RWPE2 (cell line): ENCODE measurements around the gene DLG2.

Experiments used
- ATAC-seq: fragments of 200-7000 bp; cut with Tn5 transposase; 3 replicates; pipeline ENCODE4 v1.9.1; 2021; ENCODE audit warnings: low read depth
- DNase-seq: peaks from one replicate; pipeline ENCODE4 v3.0.0-alpha.2; 2020; ENCODE audit warnings: low spot score
- H3K27ac ChIP-seq: fragments of 450-650 bp; 2 replicates; pipeline ENCODE4 v1.5.1; 2017; ENCODE audit warnings: mild to moderate bottlenecking; ENCODE audit not compliant: poor library complexity, severe bottlenecking
- H3K27me3 ChIP-seq: fragments of 250-450 bp; sonication (Bioruptor Pico); 2 replicates; pipeline ENCODE4 v1.5.1; 2021; ENCODE audit warnings: mild to moderate bottlenecking, moderate library complexity; ENCODE audit not compliant: insufficient read depth, poor library complexity, severe bottlenecking
- H3K36me3 ChIP-seq: fragments of 250-450 bp; sonication (Bioruptor Pico); 2 replicates; pipeline ENCODE4 v1.5.1; 2020; ENCODE audit warnings: low read depth, mild to moderate bottlenecking, moderate library complexity
- H3K4me1 ChIP-seq: fragments of 250-450 bp; sonication (Bioruptor Pico); 2 replicates; pipeline ENCODE4 v1.5.1; 2021; ENCODE audit warnings: mild to moderate bottlenecking, moderate library complexity; ENCODE audit not compliant: insufficient read depth, poor library complexity, severe bottlenecking
- H3K4me3 ChIP-seq: fragments of 250-450 bp; sonication (Bioruptor Pico); 2 replicates; pipeline ENCODE4 v1.5.1; 2021; ENCODE audit warnings: mild to moderate bottlenecking, moderate library complexity; ENCODE audit not compliant: severe bottlenecking
- H3K9me3 ChIP-seq: fragments of 250-450 bp; sonication (Bioruptor Pico); 2 replicates; pipeline ENCODE4 v1.5.1; 2021; ENCODE audit warnings: mild to moderate bottlenecking, moderate library complexity; ENCODE audit not compliant: severe bottlenecking
- CTCF ChIP-seq: fragments of 450-650 bp; IDR thresholded peaks from one replicate; pipeline ENCODE4 v1.5.1; 2017; ENCODE audit warnings: mild to moderate bottlenecking, moderate library complexity; ENCODE audit not compliant: poor library complexity, severe bottlenecking

The DLG2 gene

DNA sequence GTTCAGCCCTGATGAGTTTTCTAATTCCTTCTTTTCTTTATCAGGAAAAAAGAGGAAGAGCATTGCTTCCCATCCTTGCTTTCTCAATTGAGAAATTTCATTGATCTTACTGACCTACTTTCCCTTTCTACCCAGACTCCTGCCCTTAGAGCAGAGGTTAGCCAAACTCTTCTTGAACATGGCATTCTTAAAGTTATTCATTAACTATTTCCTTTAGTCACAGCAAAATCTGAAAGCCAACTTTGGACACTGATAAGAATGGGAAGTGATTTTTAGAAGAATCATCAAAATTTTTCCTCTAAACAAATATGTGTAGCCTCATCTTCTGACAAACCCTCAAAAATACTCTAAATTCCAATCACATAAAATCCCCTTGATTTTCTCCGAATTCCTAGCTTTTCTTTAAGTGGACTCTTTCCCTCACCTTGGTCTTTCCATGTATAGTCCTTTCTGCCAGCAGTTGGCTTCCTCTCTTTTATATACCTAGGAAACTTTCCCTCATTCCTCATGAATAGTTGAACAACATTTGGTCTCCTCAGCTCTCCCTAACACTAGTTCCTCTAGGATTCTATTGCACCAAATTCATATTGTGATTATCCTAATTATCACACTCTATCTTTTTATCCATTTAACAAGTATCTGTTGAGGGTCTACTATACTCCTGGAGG lies 1774.2 kb downstream of the DLG2 start:
- ATAC-seq, result no peak
- no peak for DNase-seq
- TF ChIP-seq CTCF, result no peak
- Histone ChIP-seq H3K27ac (no peak overlapping the region), H3K4me3 (no peak overlapping the region), H3K36me3 (no peaks in the 10 kb centered on the region), H3K27me3 (peaks cover 4% of the 10 kb centered on the region), H3K9me3 (no peaks in the 10 kb centered on the region), H3K4me1 (no peaks in the 10 kb centered on the region)

- DNase-seq, result no peak
- Histone ChIP-seq H3K27ac (no peak overlapping the region), H3K36me3 (no peaks in the 10 kb centered on the region), H3K27me3 (peaks cover 4% of the 10 kb centered on the region), H3K4me3 (no peak overlapping the region), H3K4me1 (no peaks in the 10 kb centered on the region), H3K9me3 (no peaks in the 10 kb centered on the region)
- ATAC-seq, result no peak
- no peak for TF ChIP-seq CTCF
Observed at GRCh38 chr11:83852012-83852411, 1775.1 kb downstream of the DLG2 start.

DNA sequence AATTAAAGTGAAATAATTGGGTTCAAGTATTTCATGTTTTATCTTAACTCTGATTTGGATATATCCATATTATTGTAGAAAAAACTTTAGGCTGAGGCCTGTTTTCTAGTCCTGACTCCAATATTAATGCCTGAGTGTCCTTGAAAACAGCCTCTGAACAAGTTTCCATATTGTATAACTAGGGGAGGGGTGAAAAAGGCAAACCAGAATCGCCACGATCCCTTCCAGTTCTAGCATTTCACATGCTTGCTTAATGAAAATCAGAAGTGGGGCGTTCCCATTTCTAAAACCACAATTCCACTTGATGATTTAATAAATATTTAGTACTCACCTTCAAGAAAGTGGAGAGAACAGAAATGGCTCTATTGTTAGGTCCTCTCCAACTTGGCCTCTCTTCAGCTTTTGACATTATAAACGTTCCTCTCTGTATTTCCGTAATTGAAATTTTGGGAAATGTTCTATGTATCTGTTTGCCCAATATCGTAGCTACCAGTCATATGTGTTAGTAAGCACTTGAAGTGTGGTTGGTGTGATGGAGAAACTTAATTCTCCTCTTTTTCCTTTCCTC lies 1779.6 kb downstream of the DLG2 start:
- H3K27ac ChIP-seq, result no peak overlapping the region
- no peaks in the 10 kb centered on the region for H3K9me3 ChIP-seq
- H3K4me1 ChIP-seq, result no peaks in the 10 kb centered on the region
- no peaks in the 10 kb centered on the region for H3K27me3 ChIP-seq
- H3K36me3 ChIP-seq, result no peaks in the 10 kb centered on the region
- ATAC-seq (no peak), DNase-seq (no peak)
- H3K4me3 ChIP-seq, result no peak overlapping the region
- no peak for TF ChIP-seq CTCF

- Histone ChIP-seq H3K27me3 (no peaks in the 10 kb centered on the region), H3K27ac (no peak overlapping the region), H3K4me3 (no peak overlapping the region), H3K36me3 (no peaks in the 10 kb centered on the region), H3K4me1 (no peaks in the 10 kb centered on the region), H3K9me3 (no peaks in the 10 kb centered on the region)
- ATAC-seq, result no peak
- TF ChIP-seq CTCF, result no peak
- no peak for DNase-seq
Observed at GRCh38 chr11:83845797-83846196, 1781.3 kb downstream of the DLG2 start.

DNA sequence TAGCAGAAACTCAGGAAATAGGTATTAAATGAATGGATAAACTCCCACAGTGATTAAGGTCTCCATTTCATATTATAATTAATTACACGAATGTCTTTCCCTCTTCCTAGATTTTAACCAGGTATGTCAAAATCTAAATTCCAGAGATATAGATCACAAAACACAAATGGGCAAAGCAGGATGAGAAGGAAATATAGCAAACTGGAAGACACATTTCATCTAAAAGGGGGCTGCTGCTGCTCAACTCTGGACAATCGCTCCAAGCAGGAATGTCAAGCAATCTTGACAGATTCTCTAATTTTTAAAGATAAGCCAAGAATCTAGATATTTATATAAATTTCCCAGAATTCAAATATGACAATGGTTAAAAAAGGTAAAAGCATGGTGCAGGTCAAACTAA lies 1786.8 kb downstream of the DLG2 start:
- no peak for ATAC-seq
- H3K27me3 ChIP-seq, result no peaks in the 10 kb centered on the region
- no peaks in the 10 kb centered on the region for H3K9me3 ChIP-seq
- H3K4me1 ChIP-seq, result no peaks in the 10 kb centered on the region
- DNase-seq, result no peak
- no peak for TF ChIP-seq CTCF
- no peaks in the 10 kb centered on the region for H3K36me3 ChIP-seq
- no peak overlapping the region for H3K27ac ChIP-seq
- no peak overlapping the region for H3K4me3 ChIP-seq
